Trophoblast cell (in vitro differentiated cells and primary cell): ENCODE measurements around the gene PRR15.

Source experiments
- DNase-seq, 2 donors: peaks; one replicate each; pipeline ENCODE4 v3.0.0-alpha.2; 2016
- H2AFZ ChIP-seq: 2 replicates; pipeline ENCODE4 v1.6.1; 2013; ENCODE audit warnings: low read length, moderate library complexity, mild to moderate bottlenecking; ENCODE audit not compliant: insufficient read depth, poor library complexity
- H2AK5ac ChIP-seq: 2 replicates; pipeline ENCODE4 v1.6.1; 2013; ENCODE audit warnings: mild to moderate bottlenecking, low read length
- H2BK120ac ChIP-seq: 2 replicates; pipeline ENCODE4 v1.6.1; 2013; ENCODE audit warnings: low read length, mild to moderate bottlenecking, moderate library complexity; ENCODE audit not compliant: insufficient read depth, poor library complexity
- H2BK12ac ChIP-seq: 2 replicates; pipeline ENCODE4 v1.6.1; 2013; ENCODE audit warnings: mild to moderate bottlenecking, low read length, moderate library complexity
- H2BK5ac ChIP-seq: 2 replicates; pipeline ENCODE4 v1.6.1; 2013; ENCODE audit warnings: low read length, low read depth, moderate library complexity, mild to moderate bottlenecking; ENCODE audit not compliant: poor library complexity
- H3K14ac ChIP-seq: 2 replicates; pipeline ENCODE4 v1.6.1; 2013; ENCODE audit warnings: mild to moderate bottlenecking, low read length
- H3K18ac ChIP-seq: 2 replicates; pipeline ENCODE4 v1.6.1; 2013; ENCODE audit warnings: mild to moderate bottlenecking, low read length
- H3K23ac ChIP-seq: 2 replicates; pipeline ENCODE4 v1.6.1; 2013; ENCODE audit warnings: low read length
- H3K27ac ChIP-seq: 2 replicates; pipeline ENCODE4 v1.5.1; 2013; ENCODE audit warnings: low read depth, mild to moderate bottlenecking, inconsistent platforms, low read length, moderate library complexity
- H3K27me3 ChIP-seq: 2 replicates; pipeline ENCODE4 v1.6.1; 2013; ENCODE audit warnings: inconsistent platforms, mild to moderate bottlenecking, low read length, moderate library complexity; ENCODE audit not compliant: insufficient read depth
- H3K36me3 ChIP-seq, 2 experiments: 1 replicate in 1 of 2; 2 replicates in 1 of 2; pipeline ENCODE4 v1.6.1; 2013; ENCODE audit warnings: low read length in 2 of 2, mild to moderate bottlenecking in 2 of 2, moderate library complexity in 1 of 2; ENCODE audit not compliant: insufficient read depth in 2 of 2, control insufficient read depth in 1 of 2
- H3K4ac ChIP-seq: 2 replicates; pipeline ENCODE4 v1.6.1; 2013; ENCODE audit warnings: low read depth, mild to moderate bottlenecking, low read length, moderate library complexity
- H3K4me1 ChIP-seq, 2 experiments: 1 replicate in 1 of 2; 2 replicates in 1 of 2; pipeline ENCODE4 v1.6.1; 2013; ENCODE audit warnings: low read length in 2 of 2, mild to moderate bottlenecking in 2 of 2, moderate library complexity in 1 of 2; ENCODE audit not compliant: insufficient read depth in 2 of 2, control insufficient read depth in 1 of 2
- H3K4me2 ChIP-seq: 2 replicates; pipeline ENCODE4 v1.6.1; 2013; ENCODE audit warnings: inconsistent platforms, mild to moderate bottlenecking, low read length, moderate library complexity
- H3K4me3 ChIP-seq: 2 replicates; pipeline ENCODE4 v1.5.1; 2013; ENCODE audit warnings: mild to moderate bottlenecking, low read depth, low read length, inconsistent platforms
- H3K79me1 ChIP-seq: one replicate; pipeline ENCODE4 v1.6.1; 2013; ENCODE audit warnings: low read length
- H3K79me2 ChIP-seq: 2 replicates; pipeline ENCODE4 v1.6.1; 2013; ENCODE audit warnings: low read length, mild to moderate bottlenecking; ENCODE audit not compliant: control insufficient read depth, insufficient read depth, poor library complexity
- H3K9ac ChIP-seq: 2 replicates; pipeline ENCODE4 v1.6.1; 2013; ENCODE audit warnings: mild to moderate bottlenecking, low read length
- H3K9me3 ChIP-seq: 2 replicates; pipeline ENCODE4 v1.6.1; 2013; ENCODE audit warnings: low read depth, mild to moderate bottlenecking, control low read depth, inconsistent platforms, low read length; ENCODE audit not compliant: insufficient read depth
- H4K12ac ChIP-seq: 2 replicates; pipeline ENCODE4 v1.6.1; 2013; ENCODE audit warnings: low read depth, mild to moderate bottlenecking, low read length, moderate library complexity
- H4K8ac ChIP-seq: 2 replicates; pipeline ENCODE4 v1.6.1; 2013; ENCODE audit warnings: low read depth, mild to moderate bottlenecking, low read length, moderate library complexity
- H4K91ac ChIP-seq: one replicate; pipeline ENCODE4 v1.6.1; 2013; ENCODE audit warnings: low read depth, mild to moderate bottlenecking, low read length, moderate library complexity
- WGBS: extraction: QIAGEN DNeasy Blood & Tissue Kit; methylation state at CpG from one replicate; pipeline ENCODE4 v1.1.7; 2013; ENCODE audit warnings: missing lambda C conversion rate; ENCODE audit not compliant: insufficient read length, insufficient coverage; ENCODE audit errors: extremely low coverage; 5-methylcytosine and 5-hydroxymethylcytosine counted together

PRR15 gene

GRCh38 chr7:29614229-29614628, 50.6 kb downstream of the PRR15 start:
- peaks cover 1% of the 10 kb centered on the region for H3K9me3 ChIP-seq
- H3K27me3 ChIP-seq, result no peaks in the 10 kb centered on the region
- no peak overlapping the region for H2BK5ac ChIP-seq
- H4K91ac ChIP-seq, result no peak overlapping the region
- H2BK12ac ChIP-seq, result peak overlapping the region; percentile 3
- no peak overlapping the region for H4K8ac ChIP-seq
- WGBS, result no CpG with 5 or more reads among the region's 2 CpGs
- no peak overlapping the region for H4K12ac ChIP-seq
- peaks cover under 1% of the 10 kb centered on the region for H3K79me1 ChIP-seq
- no peaks in the 10 kb centered on the region for H3K36me3 ChIP-seq
- no peak overlapping the region for H2AFZ ChIP-seq
- H3K4me1 ChIP-seq, result peaks cover 3 to 6% of the 10 kb centered on the region in 2 experiments
- no peak overlapping the region for H3K23ac ChIP-seq
- no peak overlapping the region for H3K9ac ChIP-seq
- no peak overlapping the region for H3K27ac ChIP-seq
- H3K79me2 ChIP-seq, result no peaks in the 10 kb centered on the region
- no peak overlapping the region for H3K14ac ChIP-seq
- no peak overlapping the region for H3K4me3 ChIP-seq
- no peak overlapping the region for H3K18ac ChIP-seq
- DNase-seq, result peak in 1 of 2 donors; percentile 10
- no peak overlapping the region for H2BK120ac ChIP-seq
- no peak overlapping the region for H3K4ac ChIP-seq
- H3K4me2 ChIP-seq, result no peak overlapping the region
- H2AK5ac ChIP-seq, result no peak overlapping the region
